CD4-positive, alpha-beta T cell (primary cell): ENCODE results near the gene OR2Z1. TPM values are rescaled to one million over a fixed set of nuclear protein-coding genes. Genes with fewer than 3 reads are reported as not detected.

ENCODE experiments used
- ATAC-seq: fragments of 200-7000 bp; cut with Tn5 transposase; one replicate; pipeline ENCODE4 v1.10.0; 2022; ENCODE audit warnings: mild to moderate bottlenecking; ENCODE audit not compliant: poor library complexity
- CTCF ChIA-PET: fragments of 350-600 bp; sonication (Branson Sonifier 250); formaldehyde crosslinking; loops from one replicate; lab custom pipeline; 2021; ENCODE audit warnings: antibody characterized with exemption, inconsistent platforms; lab: Charles Lee
- POLR2A ChIA-PET: fragments of 350-600 bp; sonication (Branson Sonifier 250); formaldehyde crosslinking; loops from one replicate; lab custom pipeline; 2021; ENCODE audit warnings: antibody characterized with exemption, inconsistent platforms; lab: Charles Lee
- DNase-seq, 14 experiments: peaks; one replicate each; pipeline ENCODE4 v3.0.0-alpha.2; 2013 to 2020; ENCODE audit warnings: mixed read lengths in 2 of 14
- H3K27ac ChIP-seq, 2 donors: one replicate each; pipeline versions ENCODE4 v1.5.1 to v1.7.0; 2013; ENCODE audit warnings: low read length in 2 of 2, low read depth in 1 of 2, mild to moderate bottlenecking in 1 of 2
- H3K27me3 ChIP-seq, 2 experiments: 1 replicate in 1 of 2; 2 replicates in 1 of 2; pipeline versions ENCODE4 v1.6.1 to v1.7.0; 2013; ENCODE audit warnings: low read length in 2 of 2, control low read depth in 1 of 2, mild to moderate bottlenecking in 1 of 2, moderate library complexity in 1 of 2; ENCODE audit not compliant: insufficient read depth in 2 of 2, control insufficient read depth in 1 of 2
- H3K36me3 ChIP-seq: one replicate; pipeline ENCODE4 v1.6.1; 2013; ENCODE audit warnings: low read length, control low read depth; ENCODE audit not compliant: insufficient read depth
- H3K4me1 ChIP-seq: one replicate; pipeline ENCODE4 v1.6.1; 2013; ENCODE audit warnings: low read length, control low read depth; ENCODE audit not compliant: insufficient read depth
- H3K4me3 ChIP-seq: one replicate; pipeline ENCODE4 v1.5.1; 2013; ENCODE audit warnings: mild to moderate bottlenecking, low read length, moderate library complexity
- H3K9me3 ChIP-seq, 2 experiments: 1 replicate in 1 of 2; 2 replicates in 1 of 2; pipeline versions ENCODE4 v1.6.1 to v1.7.0; 2013; ENCODE audit warnings: low read length in 2 of 2, mild to moderate bottlenecking in 2 of 2, control low read depth in 1 of 2, moderate library complexity in 1 of 2; ENCODE audit not compliant: control insufficient read depth in 1 of 2, insufficient read depth in 1 of 2
- H3K27ac Mint-ChIP-seq: one replicate; pipeline ENCODE4 v1.8.0; 2020; ENCODE audit warnings: mixed read lengths
- H3K27me3 Mint-ChIP-seq: one replicate; pipeline ENCODE4 v1.8.0; 2021; ENCODE audit warnings: mixed read lengths
- H3K36me3 Mint-ChIP-seq: one replicate; pipeline ENCODE4 v1.8.0; 2021; ENCODE audit warnings: low read depth, mixed read lengths
- H3K4me1 Mint-ChIP-seq: one replicate; pipeline ENCODE4 v1.8.0; 2021; ENCODE audit warnings: low read depth, mixed read lengths
- H3K4me3 Mint-ChIP-seq: one replicate; pipeline ENCODE4 v1.8.0; 2020; ENCODE audit warnings: mild to moderate bottlenecking, mixed read lengths
- H3K9me3 Mint-ChIP-seq: one replicate; pipeline ENCODE4 v1.8.0; 2020; ENCODE audit warnings: mixed read lengths
- intact Hi-C, 2 experiments: fragments of 100-400 bp; cut with DNase I in 1 of 2; cut with micrococcal nuclease in 1 of 2; formaldehyde crosslinking; loops; one replicate each; pipeline versions ENCODE4 v1.15.1 to v1.9.0; 2023 to 2025; cut with DNase I, micrococcal nuclease
- polyA plus RNA-seq, 2 donors: library from polyadenylated mRNA; unstranded; fragments of 120-200 nt; gene quantifications; one replicate each; pipeline ENCODE4 v1.2.1, GENCODE V29; 2013
- total RNA-seq, 174 experiments: library from RNA in 2 of 174; stranded (reverse) in 2 of 174; gene quantifications; one replicate each; pipeline ENCODE4 v1.2.3 and lab custom pipeline; 2021 to 2026
- TF ChIP-seq, protein P1 (sequence below): fragments of 200-600 bp; IDR thresholded peaks from one replicate; pipeline ENCODE4 v1.8.0; 2022; ENCODE audit warnings: antibody characterized with exemption, mild to moderate bottlenecking

Gene OR2Z1, protein sequence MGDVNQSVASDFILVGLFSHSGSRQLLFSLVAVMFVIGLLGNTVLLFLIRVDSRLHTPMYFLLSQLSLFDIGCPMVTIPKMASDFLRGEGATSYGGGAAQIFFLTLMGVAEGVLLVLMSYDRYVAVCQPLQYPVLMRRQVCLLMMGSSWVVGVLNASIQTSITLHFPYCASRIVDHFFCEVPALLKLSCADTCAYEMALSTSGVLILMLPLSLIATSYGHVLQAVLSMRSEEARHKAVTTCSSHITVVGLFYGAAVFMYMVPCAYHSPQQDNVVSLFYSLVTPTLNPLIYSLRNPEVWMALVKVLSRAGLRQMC
- total RNA-seq: not detected
- not detected for polyA plus RNA-seq (2013, experiment 1 of 2)
- not detected for polyA plus RNA-seq (2013, experiment 2 of 2)
- total RNA-seq (lab: John Stamatoyannopoulos, UW): 0 to 0.07 (median 0) reads per million in 172 experiments

DNA sequence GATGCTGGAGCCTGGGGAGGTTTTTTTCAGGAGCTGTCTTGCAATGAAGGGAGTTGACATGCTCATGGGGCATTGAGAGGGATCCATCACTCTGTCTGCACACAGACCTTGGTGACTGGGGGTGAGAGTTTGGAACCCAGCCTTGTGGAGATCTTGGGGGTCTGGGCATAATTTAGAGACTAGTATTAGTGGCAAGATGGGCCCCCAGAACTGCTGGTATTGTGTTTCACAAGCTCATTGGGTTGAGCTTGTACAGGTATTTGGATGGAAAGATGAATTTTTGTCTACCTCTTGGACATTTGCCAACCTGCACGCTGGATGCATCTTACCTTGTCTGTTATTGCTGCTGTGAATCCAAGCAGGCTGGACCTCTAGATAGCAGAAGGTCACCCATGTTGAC lies at the start of gene OR2Z1:
Gene OR2Z1, plus strand, starts transcription at position 301 of the 400 bp plus-strand sequence. CDS start 9,395 bp downstream, outside the sequence.
- DNase-seq (no peak), ATAC-seq (no peak)
- Mint-ChIP-seq H3K36me3 (no peaks in the 10 kb centered on the region), H3K27me3 (peaks cover 25% of the 10 kb centered on the region), H3K27ac (no peak within 1 kb of the TSS), H3K4me3 (no peak within 1 kb of the TSS), H3K4me1 (no peaks in the 10 kb centered on the region), H3K9me3 (no peaks in the 10 kb centered on the region)
- TF ChIP-seq, protein P1, sequence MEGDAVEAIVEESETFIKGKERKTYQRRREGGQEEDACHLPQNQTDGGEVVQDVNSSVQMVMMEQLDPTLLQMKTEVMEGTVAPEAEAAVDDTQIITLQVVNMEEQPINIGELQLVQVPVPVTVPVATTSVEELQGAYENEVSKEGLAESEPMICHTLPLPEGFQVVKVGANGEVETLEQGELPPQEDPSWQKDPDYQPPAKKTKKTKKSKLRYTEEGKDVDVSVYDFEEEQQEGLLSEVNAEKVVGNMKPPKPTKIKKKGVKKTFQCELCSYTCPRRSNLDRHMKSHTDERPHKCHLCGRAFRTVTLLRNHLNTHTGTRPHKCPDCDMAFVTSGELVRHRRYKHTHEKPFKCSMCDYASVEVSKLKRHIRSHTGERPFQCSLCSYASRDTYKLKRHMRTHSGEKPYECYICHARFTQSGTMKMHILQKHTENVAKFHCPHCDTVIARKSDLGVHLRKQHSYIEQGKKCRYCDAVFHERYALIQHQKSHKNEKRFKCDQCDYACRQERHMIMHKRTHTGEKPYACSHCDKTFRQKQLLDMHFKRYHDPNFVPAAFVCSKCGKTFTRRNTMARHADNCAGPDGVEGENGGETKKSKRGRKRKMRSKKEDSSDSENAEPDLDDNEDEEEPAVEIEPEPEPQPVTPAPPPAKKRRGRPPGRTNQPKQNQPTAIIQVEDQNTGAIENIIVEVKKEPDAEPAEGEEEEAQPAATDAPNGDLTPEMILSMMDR: no peak
- Histone ChIP-seq H3K27me3 (peaks cover 0 to 5% of the 10 kb centered on the region in 2 experiments), H3K36me3 (no peaks in the 10 kb centered on the region), H3K9me3 (no peaks in the 10 kb centered on the region), H3K4me1 (no peaks in the 10 kb centered on the region), H3K27ac (no peak within 1 kb of the TSS), H3K4me3 (no peak within 1 kb of the TSS)
- POLR2A ChIA-PET: no interaction called here
- CTCF ChIA-PET: no interaction called here
- intact Hi-C loops: no loop called here

DNA sequence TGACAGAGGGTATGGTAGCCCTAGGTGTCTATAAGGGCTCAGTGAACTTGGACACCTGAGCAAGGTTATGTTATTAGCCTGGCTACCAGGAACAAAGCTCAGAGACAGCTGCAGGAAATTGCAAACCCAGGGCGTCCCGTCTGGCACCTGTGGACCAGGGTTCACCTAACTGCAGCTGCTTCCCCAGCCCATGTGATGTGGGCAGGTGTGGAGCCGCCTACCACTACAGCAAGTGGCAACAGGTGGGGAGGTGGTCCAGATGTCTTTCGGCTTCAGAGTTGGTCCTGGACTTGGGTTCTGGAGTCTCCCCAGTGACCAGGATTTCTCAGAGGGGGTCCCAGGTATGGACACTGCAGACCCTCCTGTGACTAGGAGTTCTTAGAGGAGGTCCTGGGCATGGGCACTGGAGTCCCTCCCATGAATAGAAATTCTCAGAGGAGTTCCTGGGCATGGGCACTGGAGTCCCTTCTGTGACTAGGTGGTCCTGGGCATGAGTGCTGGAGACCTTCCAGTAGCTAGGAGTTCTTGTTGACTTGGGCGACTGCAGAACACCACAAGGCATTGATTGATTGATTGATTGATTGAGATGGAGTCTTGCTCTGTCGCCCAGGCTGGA lies 48.0 kb upstream of the OR2Z1 start:
- no peaks in the 10 kb centered on the region for H3K27me3 Mint-ChIP-seq
- peaks cover 0 to 9% of the 10 kb centered on the region in 2 experiments for H3K9me3 ChIP-seq
- no peaks in the 10 kb centered on the region for H3K36me3 ChIP-seq
- no peak overlapping the region for H3K4me3 Mint-ChIP-seq
- TF ChIP-seq, protein P1: no peak
- ATAC-seq (no peak), DNase-seq (no peak)
- no peak overlapping the region for H3K4me3 ChIP-seq
- peaks cover 19% of the 10 kb centered on the region for H3K4me1 Mint-ChIP-seq
- CTCF ChIA-PET: no interaction called here
- H3K9me3 Mint-ChIP-seq: no peaks in the 10 kb centered on the region
- intact Hi-C loops: no loop called here
- peaks cover 20% of the 10 kb centered on the region for H3K4me1 ChIP-seq
- H3K27me3 ChIP-seq: no peaks in the 10 kb centered on the region
- H3K27ac Mint-ChIP-seq: no peak overlapping the region
- no peak overlapping the region for H3K27ac ChIP-seq
- no peaks in the 10 kb centered on the region for H3K36me3 Mint-ChIP-seq
- POLR2A ChIA-PET: no interaction called here

DNA sequence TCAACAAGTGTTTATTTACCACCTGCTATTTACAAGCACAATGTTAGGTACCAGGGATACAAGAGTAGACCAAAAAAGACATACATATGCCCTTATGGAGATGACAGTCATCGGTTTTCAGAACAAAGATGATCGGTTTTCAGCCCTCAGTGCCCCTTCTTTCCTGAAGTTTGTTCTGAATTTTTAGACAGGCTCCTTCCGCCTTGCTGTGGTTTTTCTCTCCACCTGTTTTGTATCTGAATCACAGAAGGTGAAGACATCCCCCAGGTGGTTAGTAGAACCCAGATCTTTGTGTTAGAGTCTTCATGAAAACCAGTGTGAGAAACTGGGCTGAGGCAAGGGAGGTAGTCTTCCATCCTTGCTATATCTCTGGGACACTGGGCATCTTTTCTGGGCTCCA lies 46.4 kb upstream of the OR2Z1 start:
- H3K27ac ChIP-seq: no peak overlapping the region
- H3K4me3 Mint-ChIP-seq: no peak overlapping the region
- H3K9me3 Mint-ChIP-seq: no peaks in the 10 kb centered on the region
- H3K27me3 ChIP-seq: no peaks in the 10 kb centered on the region
- DNase-seq (no peak), ATAC-seq (no peak)
- TF ChIP-seq, protein P1: no peak
- no peaks in the 10 kb centered on the region for H3K36me3 Mint-ChIP-seq
- H3K27me3 Mint-ChIP-seq: no peaks in the 10 kb centered on the region
- H3K36me3 ChIP-seq: no peaks in the 10 kb centered on the region
- H3K4me1 ChIP-seq: peaks cover 20% of the 10 kb centered on the region
- peaks cover 0 to 9% of the 10 kb centered on the region in 2 experiments for H3K9me3 ChIP-seq
- intact Hi-C loops: no loop called here
- no peak overlapping the region for H3K4me3 ChIP-seq
- H3K4me1 Mint-ChIP-seq: peaks cover 19% of the 10 kb centered on the region
- POLR2A ChIA-PET: no interaction called here
- CTCF ChIA-PET: no interaction called here
- no peak overlapping the region for H3K27ac Mint-ChIP-seq
